Measurements from ENCODE around the gene MAPK14. TPM values are rescaled to one million over a fixed set of nuclear protein-coding genes. Genes with fewer than 3 reads are reported as not detected.

MAPK14 gene
- total and polyA plus RNA-seq, 2 donors from 2014 or later: 19.9 to 56.6 TPM

- DNase-seq: no peak
- intact Hi-C loops (cut with DNase I): no loop called here
Observed at GRCh38 chr6:36133148-36133547, 105.5 kb downstream of the MAPK14 start.

GRCh38 chr6:36133912-36134311, 106.3 kb downstream of the MAPK14 start:
- DNase-seq: no peak
- TF ChIP-seq CTCF (IDR thresholded peaks at IDR 0.05; ENCODE audit: borderline replicate concordance, extremely low read depth, insufficient read depth): no peak
- intact Hi-C loops (cut with DNase I): no loop called here
- Histone ChIP-seq H3K27ac (ENCODE audit: low read depth in 2 of 2, low read length in 2 of 2) (no peak overlapping the region), H3K27me3 (ENCODE audit: control insufficient read depth, insufficient read depth, low read length) (no peaks in the 10 kb centered on the region), H3K4me1 (ENCODE audit: control insufficient read depth in 2 of 3, insufficient read depth in 2 of 3, low read depth in 1 of 3, low read length in 3 of 3) (peaks cover 2 to 23% (median 17%) of the 10 kb centered on the region in 3 donors), H3K9me3 (ENCODE audit: control insufficient read depth in 2 of 3, insufficient read depth in 1 of 3, low read length in 3 of 3) (no peaks in the 10 kb centered on the region), H3K9ac (ENCODE audit: low read length in 3 of 3) (no peak overlapping the region), H3K36me3 (ENCODE audit: control insufficient read depth in 2 of 3, insufficient read depth in 3 of 3, low read length in 3 of 3) (no peaks in the 10 kb centered on the region), H3K4me3 (ENCODE audit: low read length in 3 of 3) (no peak overlapping the region)
- no peak for FAIRE-seq

More at GRCh38 chr6:36133148-36133547, 105.5 kb downstream of the MAPK14 start:
- Histone ChIP-seq H3K4me3 (ENCODE audit: low read length in 3 of 3) (no peak overlapping the region), H3K9ac (ENCODE audit: low read length in 3 of 3) (no peak overlapping the region), H3K36me3 (ENCODE audit: control insufficient read depth in 2 of 3, insufficient read depth in 3 of 3, low read length in 3 of 3) (no peaks in the 10 kb centered on the region), H3K4me1 (ENCODE audit: control insufficient read depth in 2 of 3, insufficient read depth in 2 of 3, low read depth in 1 of 3, low read length in 3 of 3) (peaks cover 2 to 23% (median 17%) of the 10 kb centered on the region in 3 donors), H3K9me3 (ENCODE audit: control insufficient read depth in 2 of 3, insufficient read depth in 1 of 3, low read length in 3 of 3) (no peaks in the 10 kb centered on the region), H3K27ac (ENCODE audit: low read depth in 2 of 2, low read length in 2 of 2) (no peak overlapping the region), H3K27me3 (ENCODE audit: control insufficient read depth, insufficient read depth, low read length) (no peaks in the 10 kb centered on the region)
- TF ChIP-seq CTCF (IDR thresholded peaks at IDR 0.05; ENCODE audit: borderline replicate concordance, extremely low read depth, insufficient read depth): no peak
- no peak for FAIRE-seq

GRCh38 chr6:36135053-36135731, 107.6 kb downstream of the MAPK14 start:
- no peak for DNase-seq
- Histone ChIP-seq H3K9ac (ENCODE audit: low read length in 3 of 3) (no peak overlapping the region), H3K4me3 (ENCODE audit: low read length in 3 of 3) (no peak overlapping the region), H3K36me3 (ENCODE audit: control insufficient read depth in 2 of 3, insufficient read depth in 3 of 3, low read length in 3 of 3) (no peaks in the 10 kb centered on the region), H3K27me3 (ENCODE audit: control insufficient read depth, insufficient read depth, low read length) (no peaks in the 10 kb centered on the region), H3K4me1 (ENCODE audit: control insufficient read depth in 2 of 3, insufficient read depth in 2 of 3, low read depth in 1 of 3, low read length in 3 of 3) (peaks cover 2 to 23% (median 17%) of the 10 kb centered on the region in 3 donors), H3K9me3 (ENCODE audit: control insufficient read depth in 2 of 3, insufficient read depth in 1 of 3, low read length in 3 of 3) (no peaks in the 10 kb centered on the region), H3K27ac (ENCODE audit: low read depth in 2 of 2, low read length in 2 of 2) (no peak overlapping the region)
- no peak for FAIRE-seq
- intact Hi-C loops (cut with DNase I): no loop called here
- no peak for TF ChIP-seq CTCF (IDR thresholded peaks at IDR 0.05; ENCODE audit: borderline replicate concordance, extremely low read depth, insufficient read depth)
